HG03135 (cell line): ENCODE measurements around the gene TTLL11.

Experiments
- ATAC-seq: cut with Tn5 transposase; IDR thresholded peaks from one replicate; pipeline ENCODE4 v1.9.1; 2021; ENCODE audit warnings: mild to moderate bottlenecking, moderate library complexity; ENCODE audit not compliant: unreplicated experiment

The TTLL11 gene

DNA sequence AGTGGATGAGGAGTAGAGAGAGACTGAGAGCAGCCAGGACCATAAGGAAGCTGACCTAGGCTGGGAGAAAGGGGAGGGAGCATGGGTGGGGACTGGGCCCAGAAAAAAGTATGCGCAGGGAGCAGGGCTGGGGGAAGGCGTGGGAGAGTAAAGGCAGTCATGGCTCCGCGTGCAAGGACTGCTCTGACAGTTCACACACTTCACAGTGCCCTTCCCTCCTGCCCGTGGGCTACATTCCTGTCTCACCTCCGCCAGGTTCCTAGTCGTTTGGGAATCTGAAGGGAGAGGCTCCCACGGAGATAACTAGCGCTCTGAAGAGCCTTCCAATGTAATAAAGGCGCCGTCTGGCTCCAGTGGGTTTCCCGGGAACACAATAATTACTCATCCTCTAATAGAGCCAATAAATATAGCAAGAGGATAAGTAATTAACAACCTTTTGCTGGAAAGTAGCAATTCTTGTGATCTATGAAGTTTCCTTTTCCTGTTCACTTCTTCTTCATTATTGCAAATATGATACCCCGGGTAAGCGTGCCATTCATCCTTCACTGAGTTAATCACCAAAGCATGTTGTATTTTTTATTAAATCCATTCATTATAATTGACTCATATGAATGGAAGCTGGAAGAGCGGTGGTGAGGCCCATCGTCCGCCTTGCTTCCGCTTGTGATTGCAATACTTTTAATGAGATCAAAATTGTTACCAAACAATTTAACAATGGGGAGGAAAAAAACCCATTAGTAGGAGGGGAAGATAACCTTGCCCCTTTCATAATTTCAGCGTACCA, 39.3 kb downstream of the TTLL11 start:
- ATAC-seq, result no peak

DNA sequence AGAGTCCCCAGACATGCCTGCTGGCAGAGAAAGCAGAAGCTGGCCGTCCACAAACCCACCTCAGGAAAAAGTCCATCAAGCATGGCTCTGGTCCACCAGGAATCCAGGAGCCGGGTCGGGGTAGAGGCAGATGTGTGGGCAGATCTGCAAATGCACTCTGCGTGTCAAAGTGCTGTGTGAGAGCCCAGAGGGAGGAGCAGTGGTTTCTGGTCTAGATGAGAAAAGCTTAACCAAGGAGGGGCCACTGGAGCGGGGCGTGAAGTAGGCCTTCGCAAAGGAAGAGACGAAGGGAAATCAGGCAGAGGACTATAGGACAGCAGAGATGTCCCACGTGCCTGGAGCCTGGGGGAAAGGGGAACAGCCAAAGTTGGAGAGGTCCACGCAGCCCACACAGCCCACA, 40.0 kb downstream of the TTLL11 start:
- no peak for ATAC-seq

DNA sequence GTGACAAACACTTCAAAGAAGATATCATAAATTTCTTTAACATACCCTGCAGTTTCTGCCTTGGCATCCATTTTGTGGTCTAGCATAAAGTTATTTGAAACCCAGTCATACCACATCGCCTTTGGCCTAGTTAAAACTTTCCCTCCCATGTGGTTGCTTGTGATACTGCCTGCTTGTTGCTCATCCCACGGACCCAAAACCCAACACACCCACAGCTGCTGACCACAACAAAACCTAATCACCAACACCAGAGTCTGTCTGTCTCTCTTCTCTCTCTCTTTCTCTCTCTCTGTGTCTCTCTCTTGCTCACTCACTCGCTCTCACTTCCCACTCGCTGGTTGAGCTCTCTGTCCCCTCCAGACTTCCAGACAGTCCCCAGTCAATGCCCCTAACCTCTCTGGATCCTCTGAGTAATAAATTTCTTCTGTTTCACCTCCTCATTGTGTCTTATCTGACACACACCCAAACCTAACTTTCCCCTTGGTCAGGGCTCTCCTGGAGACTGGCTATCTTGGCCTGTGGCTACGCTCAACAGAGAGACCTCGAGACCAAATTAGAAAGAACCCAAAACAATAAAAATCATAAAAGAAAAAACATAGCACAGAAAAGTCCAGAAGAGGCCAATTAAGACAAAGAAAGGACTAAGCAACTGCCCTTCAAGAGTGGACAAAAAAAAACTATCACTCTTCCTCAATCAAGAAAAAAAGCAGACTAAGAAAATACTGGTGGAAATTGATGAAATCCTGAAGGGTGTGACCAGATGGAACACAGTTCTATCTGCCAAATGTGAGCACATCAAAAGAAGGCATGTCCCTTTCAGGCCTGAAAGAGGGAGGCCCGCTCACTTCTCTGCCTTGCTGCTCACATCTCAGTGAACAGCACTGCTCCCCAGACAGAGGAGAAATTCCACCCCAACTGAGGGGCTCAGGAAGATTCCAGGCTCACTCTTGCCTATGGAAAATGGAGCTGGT, 41.5 kb downstream of the TTLL11 start:
- no peak for ATAC-seq

DNA sequence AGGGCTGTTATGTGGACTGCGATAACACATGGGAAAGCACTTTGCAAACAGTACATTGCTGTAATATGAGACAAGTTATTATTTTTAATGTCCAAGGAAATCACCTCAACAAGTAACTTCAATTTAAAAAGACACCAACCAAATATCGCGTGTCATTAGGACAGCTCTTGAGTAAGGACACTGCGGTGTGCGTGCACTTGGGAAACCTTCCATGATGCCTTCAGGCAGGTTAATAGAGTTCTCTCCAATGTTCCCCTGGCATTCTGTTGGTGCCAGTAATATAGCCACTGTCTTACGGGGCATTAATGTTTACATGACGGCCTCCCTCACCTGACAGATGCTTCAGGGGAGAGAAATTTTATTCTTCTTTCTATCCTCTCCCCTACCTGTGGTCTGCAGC, 42.9 kb downstream of the TTLL11 start:
- no peak for ATAC-seq

DNA sequence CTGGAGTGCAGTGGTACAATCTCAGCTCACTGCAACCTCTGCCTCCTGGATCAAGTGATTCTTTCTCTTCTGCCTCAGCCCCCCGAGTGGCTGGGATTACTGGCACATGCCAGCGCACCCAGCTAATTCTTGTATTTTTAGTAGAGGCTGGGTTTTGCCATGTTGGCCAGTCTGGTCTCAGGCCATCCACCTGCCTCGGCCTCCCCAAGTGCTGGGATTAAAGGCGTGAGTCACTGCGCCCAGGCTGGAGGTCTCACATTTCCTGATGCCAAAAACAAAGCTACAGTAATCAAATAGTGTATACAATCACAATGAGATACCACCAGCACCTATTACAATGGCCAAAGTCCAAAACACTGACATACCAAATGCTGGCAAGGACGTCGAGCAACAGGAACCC, 51.1 kb downstream of the TTLL11 start:
- no peak for ATAC-seq

DNA sequence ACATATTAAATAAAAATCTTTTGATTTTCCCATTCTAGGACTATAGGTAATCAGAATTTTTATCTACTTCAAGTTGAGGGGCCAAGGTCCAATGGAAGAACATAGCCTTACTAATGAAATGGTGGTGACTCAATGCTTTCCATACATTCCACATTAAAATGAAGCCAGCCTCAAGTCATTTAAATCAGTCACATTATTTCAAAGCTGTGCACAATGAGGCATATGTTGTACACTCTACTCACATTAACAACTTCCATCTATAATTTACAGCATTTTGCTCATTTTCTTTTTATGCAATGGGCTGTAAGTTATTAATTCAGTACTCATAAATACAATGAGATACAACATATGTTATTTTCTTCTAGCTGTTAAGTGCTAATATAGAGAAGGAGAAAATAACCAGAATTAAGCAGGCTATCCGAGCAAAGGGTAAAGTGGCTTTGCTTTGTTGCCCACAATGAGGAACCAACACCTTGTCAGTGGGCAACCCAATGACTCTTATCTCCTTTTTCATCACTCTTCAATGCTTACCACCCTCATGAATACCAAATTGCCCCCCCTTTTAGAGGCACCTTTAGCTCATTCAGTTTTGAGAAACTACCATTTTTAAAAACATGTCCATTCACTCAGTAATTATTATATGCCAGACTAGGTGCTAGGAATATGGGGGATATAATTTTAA, 52.4 kb downstream of the TTLL11 start:
- ATAC-seq, result no peak

GRCh38 chr9:122039234-122039633, 53.9 kb downstream of the TTLL11 start:
- ATAC-seq, result no peak

GRCh38 chr9:122036988-122037387, 56.1 kb downstream of the TTLL11 start:
- no peak for ATAC-seq

DNA sequence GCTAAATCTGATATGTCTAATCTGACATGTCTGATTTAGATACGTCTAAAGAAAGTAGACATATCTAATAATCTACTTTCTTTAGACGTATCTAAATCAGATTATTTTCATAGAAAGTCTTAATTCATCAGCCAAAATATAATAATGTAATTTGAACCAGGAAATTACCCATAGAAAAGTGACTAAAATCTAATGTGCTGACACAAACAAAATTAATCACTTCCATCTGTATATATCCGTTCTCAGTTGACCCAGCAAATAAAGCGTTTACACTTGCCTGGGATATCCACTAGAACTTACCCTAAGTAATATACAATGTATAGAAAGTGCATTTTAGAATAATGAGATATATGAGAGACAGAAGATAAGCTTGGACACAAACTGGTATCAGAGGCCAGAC, 56.7 kb downstream of the TTLL11 start:
- ATAC-seq, result no peak

DNA sequence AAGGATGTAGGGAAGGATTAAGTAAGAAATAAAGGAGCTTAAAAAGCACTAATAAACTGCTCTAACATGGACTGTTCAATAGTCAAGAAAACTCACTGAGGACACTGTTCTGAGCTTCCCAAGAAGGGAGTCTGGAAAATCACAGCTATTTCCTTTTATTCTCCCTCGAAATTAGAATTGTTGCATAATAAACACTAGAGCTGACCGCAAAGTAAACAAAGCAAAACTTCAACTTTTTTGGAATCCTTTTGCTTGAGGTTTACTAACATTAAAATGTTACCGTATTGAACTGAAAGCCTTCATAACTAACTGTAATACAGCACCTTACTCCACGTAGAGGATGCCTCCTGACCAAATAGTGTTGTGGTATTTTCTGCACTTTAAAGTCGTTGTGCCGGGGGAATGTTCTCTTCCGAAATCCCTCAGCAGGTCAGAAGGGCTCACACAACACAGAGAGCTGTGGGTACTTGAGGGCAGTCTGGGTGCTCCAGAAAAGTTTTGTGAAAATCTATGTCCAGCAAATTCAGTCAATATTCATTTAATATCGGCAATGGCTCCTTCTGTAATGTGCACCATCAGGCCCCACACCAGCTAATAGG, 59.2 kb downstream of the TTLL11 start:
- no peak for ATAC-seq

DNA sequence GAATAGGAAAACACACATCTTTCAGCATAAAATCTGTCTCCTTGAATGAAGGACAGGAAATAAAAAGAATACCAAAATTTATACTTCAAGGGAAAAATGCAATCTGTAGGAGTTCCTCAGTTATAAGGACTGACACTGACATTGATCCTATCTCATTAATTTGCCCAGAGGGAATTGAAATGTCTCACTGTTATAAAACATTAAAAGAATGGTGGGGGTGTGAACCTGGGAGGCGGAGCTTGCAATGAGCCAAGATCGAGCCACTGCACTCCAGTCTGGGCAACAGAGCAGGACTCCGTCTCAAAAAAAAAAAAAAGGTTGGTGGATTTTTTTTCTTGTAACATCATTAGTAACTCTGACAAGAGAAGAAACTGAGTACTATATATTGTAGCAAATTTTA, 60.8 kb downstream of the TTLL11 start:
- no peak for ATAC-seq

DNA sequence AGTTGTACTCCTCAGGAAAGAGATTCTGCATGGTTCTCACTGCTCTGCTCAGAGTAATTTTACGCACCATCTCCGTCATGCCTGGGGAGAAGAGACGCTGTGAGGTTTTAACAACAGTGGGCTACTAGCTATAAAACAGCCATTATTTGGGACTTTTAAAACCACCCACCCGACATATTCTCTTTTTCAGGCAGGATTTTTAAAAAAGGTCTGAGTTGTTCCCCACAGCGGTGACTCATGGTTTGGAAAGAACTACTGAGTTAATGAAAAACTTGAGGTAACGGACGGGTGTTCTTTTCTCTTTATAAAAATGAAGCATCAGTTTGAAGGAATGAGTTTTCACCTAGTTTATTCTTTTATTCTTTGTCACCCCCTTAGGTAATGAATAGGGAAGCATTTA, 61.3 kb downstream of the TTLL11 start:
- no peak for ATAC-seq

GRCh38 chr9:122031157-122031556, 62.0 kb downstream of the TTLL11 start:
- ATAC-seq, result no peak

DNA sequence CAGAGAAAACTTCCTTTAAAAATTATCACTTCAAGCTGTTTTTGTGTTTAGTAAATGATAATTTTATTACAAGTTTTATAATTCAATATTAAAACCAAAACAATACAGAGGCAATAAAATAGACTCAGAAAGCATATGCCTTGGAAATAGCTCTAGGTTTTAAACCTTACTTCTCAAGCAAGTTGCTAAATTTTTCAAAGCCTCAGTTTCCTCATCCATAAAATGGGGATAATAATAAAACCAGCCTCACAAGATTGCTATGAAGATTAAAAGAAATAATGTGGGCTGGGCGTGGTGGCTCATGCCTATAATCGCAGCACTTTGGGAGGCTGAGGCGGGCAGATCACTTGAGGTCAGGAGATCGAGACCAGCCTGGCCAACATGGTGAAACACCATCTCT, 62.8 kb downstream of the TTLL11 start:
- ATAC-seq, result no peak

DNA sequence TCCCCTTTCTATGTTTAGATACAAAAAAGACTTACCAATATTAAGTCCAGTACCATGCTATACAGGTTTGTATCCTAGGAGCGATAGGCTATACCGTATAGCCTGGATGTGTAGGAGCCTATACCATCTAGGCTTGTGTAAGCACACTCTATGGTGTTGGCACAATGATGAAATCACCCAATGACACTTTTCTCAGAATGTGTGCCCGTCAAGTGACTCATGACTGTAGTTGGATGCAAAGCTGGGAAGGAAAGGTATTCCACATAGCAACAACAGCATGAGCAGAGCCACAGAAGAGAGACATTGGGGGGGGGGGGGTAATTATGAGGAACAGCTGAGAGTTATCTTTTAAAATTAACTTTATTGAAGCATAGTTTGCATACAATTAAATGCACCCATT, 63.2 kb downstream of the TTLL11 start:
- ATAC-seq, result no peak

DNA sequence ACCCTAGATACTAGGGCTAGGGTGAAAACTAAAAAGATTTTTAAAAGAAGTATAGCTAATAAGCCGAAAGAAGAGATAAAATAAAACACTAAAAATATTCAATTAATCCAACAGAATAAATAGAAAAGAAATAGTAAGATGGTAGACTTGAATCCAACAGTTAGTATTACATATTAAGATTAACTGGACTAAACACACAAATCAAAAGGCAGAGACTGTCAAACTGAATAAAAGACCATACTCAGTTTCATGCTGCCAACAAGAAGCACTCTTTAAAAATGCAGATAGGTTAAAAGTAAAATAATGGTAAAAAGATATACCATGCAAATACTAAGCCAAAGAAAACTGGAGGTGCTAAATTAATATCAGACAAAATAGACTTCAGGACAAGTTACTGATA, 65.0 kb downstream of the TTLL11 start:
- ATAC-seq, result no peak

GRCh38 chr9:122020398-122020797, 72.7 kb downstream of the TTLL11 start:
- no peak for ATAC-seq

DNA sequence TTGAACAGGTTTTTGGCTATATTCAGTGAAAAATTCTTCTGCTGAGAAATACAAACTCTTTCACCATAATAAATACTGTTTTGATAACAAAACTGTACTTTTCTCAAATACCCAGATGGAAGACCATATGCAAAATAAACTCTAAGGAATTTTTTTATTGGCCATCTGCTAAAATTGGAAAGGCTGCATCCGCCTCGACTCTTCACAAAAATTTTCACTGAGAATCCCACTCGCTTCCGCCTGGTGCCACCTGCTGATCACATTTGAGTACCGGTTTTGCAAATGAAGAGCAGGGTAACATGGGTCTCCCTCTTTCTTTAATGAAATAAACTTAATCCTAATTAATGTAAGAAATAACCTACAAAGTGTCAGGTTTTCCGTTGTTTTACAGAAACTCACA, 76.4 kb downstream of the TTLL11 start:
- no peak for ATAC-seq

DNA sequence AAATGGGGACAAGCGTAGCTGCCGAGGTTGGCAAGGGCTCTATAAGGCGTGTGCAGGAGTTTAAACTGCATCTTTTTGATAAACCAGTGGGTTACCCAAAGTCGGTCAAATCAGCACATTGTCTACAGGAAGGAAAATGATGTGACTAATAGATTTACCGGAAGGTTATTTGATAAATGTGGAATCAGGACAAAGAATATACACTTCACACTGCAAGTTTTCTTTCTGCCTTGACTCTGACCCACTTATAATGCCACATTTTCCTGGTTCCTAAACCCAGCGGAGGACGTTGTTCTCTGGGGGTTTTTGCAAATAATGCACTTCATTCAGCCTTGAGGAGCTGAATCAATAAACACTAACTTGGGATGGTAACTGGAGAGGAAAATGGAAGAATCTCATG, 76.8 kb downstream of the TTLL11 start:
- no peak for ATAC-seq

- ATAC-seq, result no peak
Observed at GRCh38 chr9:122015170-122015821, 77.8 kb downstream of the TTLL11 start.
